ENCODE data around the gene VWA8. TPM values are rescaled to one million over a fixed set of nuclear protein-coding genes. Genes with fewer than 3 reads are reported as not detected.
A peak's percentile ranks its signal among the peaks of the same experiment; 100 is the strongest.
"Not testable (repeated sequence)": the region's sequence is repeated elsewhere in the genome, so short reads cannot be mapped to it uniquely, and the experiment has no call there.

The VWA8 gene
- total RNA-seq, 2 experiments from 2014 or later: 26.3 to 27.5 TPM

- ATAC-seq (no peak), DNase-seq (no peak)
- H3K27ac Mint-ChIP-seq: no peak overlapping the region
- peaks cover 13% of the 10 kb centered on the region for H3K4me1 Mint-ChIP-seq (ENCODE audit: low read depth)
- POLR2A ChIA-PET: no interaction called here
- TF ChIP-seq CTCF (IDR thresholded peaks at IDR 0.05): no peak
- intact Hi-C loops (cut with micrococcal nuclease): no loop called here
- no peak overlapping the region for H3K4me3 Mint-ChIP-seq
- no peaks in the 10 kb centered on the region for H3K27me3 Mint-ChIP-seq
- CTCF ChIA-PET: no interaction called here
- H3K36me3 Mint-ChIP-seq (ENCODE audit: low read depth): peaks cover 27% of the 10 kb centered on the region
- H3K9me3 Mint-ChIP-seq: no peaks in the 10 kb centered on the region
Measured at GRCh38 chr13:41579881-41580280, 381.0 kb downstream of the VWA8 start.

- intact Hi-C loops (cut with micrococcal nuclease): no loop called here
- ATAC-seq: no peak
- Mint-ChIP-seq H3K27me3 (no peaks in the 10 kb centered on the region), H3K9me3 (no peaks in the 10 kb centered on the region), H3K27ac (no peak overlapping the region), H3K4me1 (ENCODE audit: low read depth) (peaks cover 13% of the 10 kb centered on the region), H3K36me3 (ENCODE audit: low read depth) (peaks cover 32% of the 10 kb centered on the region), H3K4me3 (no peak overlapping the region)
- ChIA-PET POLR2A (interaction anchor here (0.6 kb wide), 2 partner anchors 40 to 115 kb away, joined by 3 read pairs; no protein-coding TSS in a partner anchor), CTCF (interaction anchor here (1.5 kb wide), 1 partner anchor 9 kb away, joined by 5 read pairs; no protein-coding TSS in a partner anchor)
- DNase-seq: no peak
- TF ChIP-seq CTCF (IDR thresholded peaks at IDR 0.05): no peak
Measured at GRCh38 chr13:41579168-41579567, 381.7 kb downstream of the VWA8 start.

- no peak overlapping the region for H3K4me3 Mint-ChIP-seq
- no peak for TF ChIP-seq CTCF (IDR thresholded peaks at IDR 0.05)
- H3K36me3 Mint-ChIP-seq (ENCODE audit: low read depth): peaks cover 33% of the 10 kb centered on the region
- no peak overlapping the region for H3K27ac Mint-ChIP-seq
- no peak for DNase-seq
- intact Hi-C loops (cut with micrococcal nuclease): no loop called here
- ATAC-seq: no peak
- H3K27me3 Mint-ChIP-seq: no peaks in the 10 kb centered on the region
- ChIA-PET CTCF (interaction anchor here (1.5 kb wide), 1 partner anchor 9 kb away, joined by 5 read pairs; no protein-coding TSS in a partner anchor), POLR2A (interaction anchor here (0.6 kb wide), 2 partner anchors 39 to 114 kb away, joined by 3 read pairs; no protein-coding TSS in a partner anchor)
- H3K9me3 Mint-ChIP-seq: no peaks in the 10 kb centered on the region
- peaks cover 13% of the 10 kb centered on the region for H3K4me1 Mint-ChIP-seq (ENCODE audit: low read depth)
Measured at GRCh38 chr13:41578371-41578770, 382.5 kb downstream of the VWA8 start.

GRCh38 chr13:41577436-41577835 lies 383.5 kb downstream of the VWA8 start:
- CTCF ChIA-PET: interaction anchor here (1.5 kb wide), 1 partner anchor 10 kb away, joined by 5 read pairs; no protein-coding TSS in a partner anchor
- H3K27ac Mint-ChIP-seq: peak overlapping the region; percentile 26

GRCh38 chr13:41573640-41574039 lies 387.3 kb downstream of the VWA8 start:
- DNase-seq; POLR2A ChIA-PET; H3K27ac Mint-ChIP-seq; H3K4me1 Mint-ChIP-seq (ENCODE audit: low read depth); ATAC-seq; H3K27me3 Mint-ChIP-seq; H3K4me3 Mint-ChIP-seq; H3K9me3 Mint-ChIP-seq; intact Hi-C loops (cut with micrococcal nuclease): not testable (repeated sequence)
- H3K36me3 Mint-ChIP-seq (ENCODE audit: low read depth): peaks cover 34% of the 10 kb centered on the region
- CTCF ChIA-PET: interaction anchor here (1.1 kb wide), 1 partner anchor 115 kb away, joined by 3 read pairs; no protein-coding TSS in a partner anchor

More at GRCh38 chr13:41577436-41577835, 383.5 kb downstream of the VWA8 start:
- H3K9me3 Mint-ChIP-seq: no peaks in the 10 kb centered on the region
- no peak for TF ChIP-seq CTCF (IDR thresholded peaks at IDR 0.05)
- peaks cover 13% of the 10 kb centered on the region for H3K4me1 Mint-ChIP-seq (ENCODE audit: low read depth)
- H3K4me3 Mint-ChIP-seq: no peak overlapping the region
- POLR2A ChIA-PET: no interaction called here
- H3K27me3 Mint-ChIP-seq: no peaks in the 10 kb centered on the region
- intact Hi-C loops (cut with micrococcal nuclease): no loop called here
- ATAC-seq (no peak), DNase-seq (no peak)
- peaks cover 29% of the 10 kb centered on the region for H3K36me3 Mint-ChIP-seq (ENCODE audit: low read depth)

GRCh38 chr13:41571817-41572340 lies 389.0 kb downstream of the VWA8 start:
- DNase-seq; intact Hi-C loops (cut with micrococcal nuclease); H3K27ac Mint-ChIP-seq; H3K9me3 Mint-ChIP-seq; POLR2A ChIA-PET; H3K27me3 Mint-ChIP-seq; H3K4me1 Mint-ChIP-seq (ENCODE audit: low read depth); H3K4me3 Mint-ChIP-seq; ATAC-seq; CTCF ChIA-PET: not testable (repeated sequence)
- H3K36me3 Mint-ChIP-seq (ENCODE audit: low read depth): peaks cover 32% of the 10 kb centered on the region

Measured in activated CD8-positive, alpha-beta T cell treated with anti-CD3 and anti-CD28 coated beads for 36 hours (primary cell).